Measurements from ENCODE around the gene ARHGEF17. TPM values are rescaled to one million over a fixed set of nuclear protein-coding genes. Genes with fewer than 3 reads are reported as not detected.
A peak's percentile ranks its signal among the peaks of the same experiment; 100 is the strongest.

Gene ARHGEF17, protein sequence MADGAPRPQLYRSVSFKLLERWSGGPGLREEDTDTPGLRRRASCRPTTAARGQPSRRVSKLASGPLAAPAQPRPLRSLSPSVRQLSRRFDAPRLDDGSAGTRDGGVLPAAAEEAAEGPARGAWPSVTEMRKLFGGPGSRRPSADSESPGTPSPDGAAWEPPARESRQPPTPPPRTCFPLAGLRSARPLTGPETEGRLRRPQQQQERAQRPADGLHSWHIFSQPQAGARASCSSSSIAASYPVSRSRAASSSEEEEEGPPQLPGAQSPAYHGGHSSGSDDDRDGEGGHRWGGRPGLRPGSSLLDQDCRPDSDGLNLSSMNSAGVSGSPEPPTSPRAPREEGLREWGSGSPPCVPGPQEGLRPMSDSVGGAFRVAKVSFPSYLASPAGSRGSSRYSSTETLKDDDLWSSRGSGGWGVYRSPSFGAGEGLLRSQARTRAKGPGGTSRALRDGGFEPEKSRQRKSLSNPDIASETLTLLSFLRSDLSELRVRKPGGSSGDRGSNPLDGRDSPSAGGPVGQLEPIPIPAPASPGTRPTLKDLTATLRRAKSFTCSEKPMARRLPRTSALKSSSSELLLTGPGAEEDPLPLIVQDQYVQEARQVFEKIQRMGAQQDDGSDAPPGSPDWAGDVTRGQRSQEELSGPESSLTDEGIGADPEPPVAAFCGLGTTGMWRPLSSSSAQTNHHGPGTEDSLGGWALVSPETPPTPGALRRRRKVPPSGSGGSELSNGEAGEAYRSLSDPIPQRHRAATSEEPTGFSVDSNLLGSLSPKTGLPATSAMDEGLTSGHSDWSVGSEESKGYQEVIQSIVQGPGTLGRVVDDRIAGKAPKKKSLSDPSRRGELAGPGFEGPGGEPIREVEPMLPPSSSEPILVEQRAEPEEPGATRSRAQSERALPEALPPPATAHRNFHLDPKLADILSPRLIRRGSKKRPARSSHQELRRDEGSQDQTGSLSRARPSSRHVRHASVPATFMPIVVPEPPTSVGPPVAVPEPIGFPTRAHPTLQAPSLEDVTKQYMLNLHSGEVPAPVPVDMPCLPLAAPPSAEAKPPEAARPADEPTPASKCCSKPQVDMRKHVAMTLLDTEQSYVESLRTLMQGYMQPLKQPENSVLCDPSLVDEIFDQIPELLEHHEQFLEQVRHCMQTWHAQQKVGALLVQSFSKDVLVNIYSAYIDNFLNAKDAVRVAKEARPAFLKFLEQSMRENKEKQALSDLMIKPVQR (N-terminal part only)
- 10 to 100 TPM in 2 of 4 donors, 1 to 10 TPM in 1, under 1 TPM in 1; 0.67 to 54.8 (median 6.5) TPM for polyA plus RNA-seq
- long read RNA-seq, donor 1, full-length matches to known transcripts = 4 of 32 reads
- long read RNA-seq, donor 1, partial matches to known transcripts = 28 of 32 reads
- long read RNA-seq, donor 1, other reads (novel, unspliced or antisense) = 0 of 32 reads
- long read RNA-seq, donor 2, partial matches to known transcripts = 0 of 4 reads
- long read RNA-seq, donor 2, other reads (novel, unspliced or antisense) = 0 of 4 reads
- long read RNA-seq, donor 3, partial matches to known transcripts = 0 of 2 reads
- long read RNA-seq, donor 3, other reads (novel, unspliced or antisense) = 0 of 2 reads
- long read RNA-seq, donor 4 = 0 reads
- long read RNA-seq, donor 5 = 0 reads
- long read RNA-seq, donor 6, full-length matches to known transcripts = 3 of 3 reads
- long read RNA-seq, donor 6, partial matches to known transcripts = 0 of 3 reads
- long read RNA-seq, donor 6, other reads (novel, unspliced or antisense) = 0 of 3 reads
- long read RNA-seq, donor 7 = 0 reads
- long read RNA-seq, donor 8 = 0 reads
- long read RNA-seq, donor 9 = 0 reads
- long read RNA-seq, donor 10, full-length matches to known transcripts = 8 of 15 reads
- long read RNA-seq, donor 10, partial matches to known transcripts = 7 of 15 reads
- long read RNA-seq, donor 10, other reads (novel, unspliced or antisense) = 0 of 15 reads

- Histone ChIP-seq H3K4me3 (ENCODE audit: low read depth in 1 of 3, low read length in 3 of 3) (peak within 1 kb of the TSS; percentile 52 to 72 (median 60)), H3K27ac (ENCODE audit: low read depth in 1 of 3, low read length in 2 of 3) (peak within 1 kb of the TSS; percentile 13 to 99 (median 95)), H3K27me3 (ENCODE audit: control insufficient read depth in 3 of 3, insufficient read depth in 3 of 3, low read length in 3 of 3) (no peaks in the 10 kb centered on the region), H3K4me1 (ENCODE audit: control insufficient read depth in 3 of 3, insufficient read depth in 2 of 3, low read depth in 1 of 3, low read length in 2 of 3) (peaks cover 0 to 50% (median 0%) of the 10 kb centered on the region in 3 donors), H3K36me3 (ENCODE audit: control insufficient read depth in 3 of 3, insufficient read depth in 2 of 3, low read depth in 1 of 3, low read length in 3 of 3) (peaks cover 0 to 31% (median 0%) of the 10 kb centered on the region in 3 donors), H3K9me3 (ENCODE audit: control insufficient read depth in 2 of 2, insufficient read depth in 1 of 2, low read depth in 1 of 2, low read length in 1 of 2) (no peaks in the 10 kb centered on the region)
- FAIRE-seq (no peak), DNase-seq (peak in 1 of 2 donors; percentile 85)
- 0 to 1% (median 1%) methylated on average over 75 to 105 of the region's 105 CpGs for WGBS, 3 donors
Measured at GRCh38 chr11:73308003-73308960, at the start of gene ARHGEF17. Gene ARHGEF17 (plus strand): TSS chr11:73308276. CDS start chr11:73308639, 363 bp downstream.

GRCh38 chr11:73259406-73260126, 48.5 kb upstream of the ARHGEF17 start:
- Histone ChIP-seq H3K4me3 (ENCODE audit: low read depth in 1 of 3, low read length in 3 of 3) (no peak overlapping the region), H3K4me1 (ENCODE audit: control insufficient read depth in 3 of 3, insufficient read depth in 2 of 3, low read depth in 1 of 3, low read length in 2 of 3) (no peaks in the 10 kb centered on the region), H3K27me3 (ENCODE audit: control insufficient read depth in 3 of 3, insufficient read depth in 3 of 3, low read length in 3 of 3) (no peaks in the 10 kb centered on the region), H3K27ac (ENCODE audit: low read depth in 1 of 3, low read length in 2 of 3) (no peak overlapping the region), H3K36me3 (ENCODE audit: control insufficient read depth in 3 of 3, insufficient read depth in 2 of 3, low read depth in 1 of 3, low read length in 3 of 3) (no peaks in the 10 kb centered on the region), H3K9me3 (ENCODE audit: control insufficient read depth in 2 of 2, insufficient read depth in 1 of 2, low read depth in 1 of 2, low read length in 1 of 2) (no peaks in the 10 kb centered on the region)
- FAIRE-seq = no peak
- 73 to 92% (median 90%) methylated on average over 3 of the region's 3 CpGs for WGBS, 3 donors
- no peak for DNase-seq

DNA sequence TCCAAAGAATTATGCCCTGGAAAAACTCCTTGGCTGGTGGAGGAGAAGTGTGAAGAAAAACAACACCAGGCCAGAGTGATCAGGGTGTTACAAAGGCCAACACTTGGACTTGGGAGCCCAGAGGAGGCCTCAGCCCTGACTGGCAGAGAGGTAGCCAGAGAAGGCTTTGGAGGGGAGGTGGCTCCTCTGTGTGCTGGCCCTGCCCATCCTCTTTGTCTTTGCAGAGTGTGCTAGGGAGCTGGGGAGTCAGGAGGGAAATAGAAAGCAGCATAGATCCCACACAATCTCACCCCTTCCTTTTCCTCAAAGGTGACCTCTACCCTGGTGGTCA, 48.0 kb upstream of the ARHGEF17 start:
- Histone ChIP-seq H3K4me1 (ENCODE audit: control insufficient read depth in 3 of 3, insufficient read depth in 2 of 3, low read depth in 1 of 3, low read length in 2 of 3) (peaks cover 0 to 4% (median 0%) of the 10 kb centered on the region in 3 donors), H3K9me3 (ENCODE audit: control insufficient read depth in 2 of 2, insufficient read depth in 1 of 2, low read depth in 1 of 2, low read length in 1 of 2) (no peaks in the 10 kb centered on the region), H3K27ac (ENCODE audit: low read depth in 1 of 3, low read length in 2 of 3) (no peak overlapping the region), H3K27me3 (ENCODE audit: control insufficient read depth in 3 of 3, insufficient read depth in 3 of 3, low read length in 3 of 3) (peaks cover 0 to 2% (median 0%) of the 10 kb centered on the region in 3 donors), H3K4me3 (ENCODE audit: low read depth in 1 of 3, low read length in 3 of 3) (no peak overlapping the region), H3K36me3 (ENCODE audit: control insufficient read depth in 3 of 3, insufficient read depth in 2 of 3, low read depth in 1 of 3, low read length in 3 of 3) (no peaks in the 10 kb centered on the region)
- FAIRE-seq (no peak), DNase-seq (no peak)

GRCh38 chr11:73262851-73263495, 45.1 kb upstream of the ARHGEF17 start:
- Histone ChIP-seq H3K36me3 (ENCODE audit: control insufficient read depth in 3 of 3, insufficient read depth in 2 of 3, low read depth in 1 of 3, low read length in 3 of 3) (peaks cover 0 to 1% (median 0%) of the 10 kb centered on the region in 3 donors), H3K27ac (ENCODE audit: low read depth in 1 of 3, low read length in 2 of 3) (no peak overlapping the region), H3K27me3 (ENCODE audit: control insufficient read depth in 3 of 3, insufficient read depth in 3 of 3, low read length in 3 of 3) (peaks cover 0 to 2% (median 0%) of the 10 kb centered on the region in 3 donors), H3K4me3 (ENCODE audit: low read depth in 1 of 3, low read length in 3 of 3) (no peak overlapping the region), H3K4me1 (ENCODE audit: control insufficient read depth in 3 of 3, insufficient read depth in 2 of 3, low read depth in 1 of 3, low read length in 2 of 3) (peaks cover 0 to 16% (median 0%) of the 10 kb centered on the region in 3 donors), H3K9me3 (ENCODE audit: control insufficient read depth in 2 of 2, insufficient read depth in 1 of 2, low read depth in 1 of 2, low read length in 1 of 2) (no peaks in the 10 kb centered on the region)
- whole genome bisulfite sequencing, 3 donors = 50 to 80% (median 68%) methylated on average over 5 of the region's 5 CpGs
- DNase-seq (no peak), FAIRE-seq (no peak)

- H3K36me3 ChIP-seq (ENCODE audit: control insufficient read depth in 3 of 3, insufficient read depth in 2 of 3, low read depth in 1 of 3, low read length in 3 of 3) = peaks cover 0 to 3% (median 0%) of the 10 kb centered on the region in 3 donors
- FAIRE-seq (no peak), DNase-seq (no peak)
- peaks cover 0 to 22% (median 0%) of the 10 kb centered on the region in 3 donors for H3K4me1 ChIP-seq (ENCODE audit: control insufficient read depth in 3 of 3, insufficient read depth in 2 of 3, low read depth in 1 of 3, low read length in 2 of 3)
- no peaks in the 10 kb centered on the region for H3K9me3 ChIP-seq (ENCODE audit: control insufficient read depth in 2 of 2, insufficient read depth in 1 of 2, low read depth in 1 of 2, low read length in 1 of 2)
- H3K27ac ChIP-seq (ENCODE audit: low read depth in 1 of 3, low read length in 2 of 3) = no peak overlapping the region
- peaks cover 0 to 2% (median 0%) of the 10 kb centered on the region in 3 donors for H3K27me3 ChIP-seq (ENCODE audit: control insufficient read depth in 3 of 3, insufficient read depth in 3 of 3, low read length in 3 of 3)
- 72 to 85% (median 83%) methylated on average over 2 of the region's 2 CpGs for WGBS, 3 donors
- H3K4me3 ChIP-seq (ENCODE audit: low read depth in 1 of 3, low read length in 3 of 3) = no peak overlapping the region
Measured at GRCh38 chr11:73263640-73264039, 44.4 kb upstream of the ARHGEF17 start.

- H3K4me1 ChIP-seq (ENCODE audit: control insufficient read depth in 3 of 3, insufficient read depth in 2 of 3, low read depth in 1 of 3, low read length in 2 of 3) = peaks cover 0 to 39% (median 6%) of the 10 kb centered on the region in 3 donors
- 85 to 91% (median 90%) methylated on average over 4 of the region's 4 CpGs for WGBS, 3 donors
- no peak for DNase-seq
- no peak for FAIRE-seq
- H3K9me3 ChIP-seq (ENCODE audit: control insufficient read depth in 2 of 2, insufficient read depth in 1 of 2, low read depth in 1 of 2, low read length in 1 of 2) = no peaks in the 10 kb centered on the region
- H3K36me3 ChIP-seq (ENCODE audit: control insufficient read depth in 3 of 3, insufficient read depth in 2 of 3, low read depth in 1 of 3, low read length in 3 of 3) = peaks cover 0 to 6% (median 0%) of the 10 kb centered on the region in 3 donors
- H3K4me3 ChIP-seq (ENCODE audit: low read depth in 1 of 3, low read length in 3 of 3) = peak overlapping the region in 1 of 3 donors; percentile 43
- peaks cover 0 to 2% (median 0%) of the 10 kb centered on the region in 3 donors for H3K27me3 ChIP-seq (ENCODE audit: control insufficient read depth in 3 of 3, insufficient read depth in 3 of 3, low read length in 3 of 3)
- H3K27ac ChIP-seq (ENCODE audit: low read depth in 1 of 3, low read length in 2 of 3) = no peak overlapping the region
Measured at GRCh38 chr11:73265278-73265810, 42.7 kb upstream of the ARHGEF17 start.

Data from small intestine (tissue), 16 donors.